Panc1 (cell line): Measurements from ENCODE around the gene CTSO. TPM values are rescaled to one million over a fixed set of nuclear protein-coding genes. Genes with fewer than 3 reads are reported as not detected.

Source experiments
- ATAC-seq: fragments of 200-7000 bp; cut with Tn5 transposase; 2 replicates; pipeline ENCODE4 v1.9.1; 2020; ENCODE audit warnings: mild to moderate bottlenecking, moderate library complexity
- BruUV-seq: library from RNA; stranded (reverse); fragments of 400-500 nt; replicated peaks from 2 replicates; lab custom pipeline; 2021; lab: Mats Ljungman, UMichigan
- CTCF ChIA-PET: fragments of 300-600 bp; sonication (Branson Sonifier 250); formaldehyde crosslinking; loops from one replicate; lab custom pipeline; 2022; ENCODE audit warnings: antibody characterized with exemption; lab: Charles Lee
- POLR2A ChIA-PET: fragments of 300-600 bp; sonication (Branson Sonifier 250); formaldehyde crosslinking; loops from one replicate; lab custom pipeline; 2022; ENCODE audit warnings: antibody characterized with exemption; lab: Charles Lee
- DNase-seq: peaks from one replicate; pipeline ENCODE4 v3.0.0-alpha.2; 2010; ENCODE audit warnings: low read depth, low spot score
- H3K27ac ChIP-seq: 2 replicates; pipeline ENCODE4 v1.5.1; 2011; ENCODE audit warnings: mild to moderate bottlenecking, low read length, inconsistent platforms
- H3K27me3 ChIP-seq: fragments of 200-500 bp; sonication (Bioruptor generic); 2 replicates; pipeline ENCODE4 v1.6.0; 2014; ENCODE audit warnings: low read length, inconsistent platforms; ENCODE audit not compliant: control insufficient read depth, insufficient read depth
- H3K36me3 ChIP-seq: fragments of 200-500 bp; sonication (Bioruptor generic); 2 replicates; pipeline ENCODE4 v1.5.1; 2014; ENCODE audit warnings: inconsistent platforms, mild to moderate bottlenecking, low read length, moderate library complexity; ENCODE audit not compliant: control insufficient read depth, insufficient read depth
- H3K4me1 ChIP-seq: 2 replicates; pipeline ENCODE4 v1.5.1; 2011; ENCODE audit warnings: inconsistent platforms, mild to moderate bottlenecking, low read length, moderate library complexity; ENCODE audit not compliant: control insufficient read depth, insufficient read depth
- H3K4me3 ChIP-seq, 2 experiments: 2 replicates each; pipeline ENCODE4 v1.5.1; 2011 to 2012; ENCODE audit warnings: low read depth in 2 of 2, low read length in 2 of 2, mild to moderate bottlenecking in 2 of 2, inconsistent platforms in 1 of 2, moderate library complexity in 1 of 2
- H3K9me3 ChIP-seq: fragments of 200-500 bp; sonication (Bioruptor generic); 2 replicates; pipeline ENCODE4 v1.5.1; 2014; ENCODE audit warnings: low read depth, mild to moderate bottlenecking, inconsistent platforms, low read length, moderate library complexity; ENCODE audit not compliant: control insufficient read depth, insufficient read depth
- POLR2AphosphoS5 ChIP-seq: IDR thresholded peaks from 2 replicates; pipeline ENCODE4 v1.6.1; 2012; ENCODE audit warnings: mild to moderate bottlenecking, low read depth, low read length, moderate library complexity
- SIN3A ChIP-seq: IDR thresholded peaks from 2 replicates; pipeline ENCODE4 v1.6.1; 2012; ENCODE audit warnings: low read depth, mild to moderate bottlenecking, low read length, moderate library complexity, borderline replicate concordance; ENCODE audit not compliant: insufficient read depth
- TCF7L2 ChIP-seq: IDR thresholded peaks from 2 replicates; pipeline ENCODE4 v1.6.1; 2011; ENCODE audit warnings: mild to moderate bottlenecking, low read depth, low read length, inconsistent platforms
- in situ Hi-C: cut with HindIII; loops from 2 replicates; pipeline ENCODE4 v1.10.0; 2016; ENCODE audit warnings: low sequenced_read_pairs, low pct_unique_long_range_greater_than_20kb
- intact Hi-C: fragments of 100-400 bp; cut with micrococcal nuclease; formaldehyde crosslinking; loops from one replicate; pipeline ENCODE4 v1.10.0; 2022; ENCODE audit not compliant: unreplicated experiment
- total RNA-seq: library from RNA; stranded (reverse); gene quantifications from one replicate; pipeline ENCODE4 v1.2.1, GENCODE V29; 2021; ENCODE audit not compliant: unreplicated experiment
- TF ChIP-seq, protein P1 (sequence below), 2 experiments: IDR thresholded peaks; 2 replicates each; pipeline ENCODE4 v1.6.1; 2011 to 2012; ENCODE audit warnings: low read depth in 2 of 2, control low read depth in 1 of 2, low read length in 1 of 2, mild to moderate bottlenecking in 1 of 2, moderate library complexity in 1 of 2; ENCODE audit not compliant: insufficient read depth in 1 of 2
- TF ChIP-seq, protein P2 (sequence below): fragments of 450-650 bp; IDR thresholded peaks from 2 replicates; pipeline ENCODE4 v1.5.1; 2017; ENCODE audit warnings: mild to moderate bottlenecking

CTSO gene
- total RNA-seq, 1 experiment from 2014 or later: 3.3 TPM

DNA sequence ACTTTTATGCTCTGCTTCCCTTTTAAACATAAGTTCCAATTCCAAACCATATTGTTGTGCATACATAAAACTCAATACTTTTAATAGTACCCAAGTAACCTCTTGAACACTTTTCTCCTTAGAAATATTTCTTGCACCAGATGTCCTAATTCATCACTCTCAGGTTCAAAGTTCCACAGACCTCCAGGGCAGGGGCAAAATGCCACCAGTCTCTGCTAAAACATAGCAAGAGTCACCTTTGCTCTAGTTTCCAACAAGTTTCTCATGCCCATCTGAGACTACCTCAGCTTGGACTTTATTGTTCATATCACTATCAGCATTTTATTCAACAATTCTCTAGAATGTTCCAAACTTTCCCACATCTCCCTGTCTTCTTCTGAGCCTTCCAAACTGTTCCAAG lies 73.9 kb downstream of the CTSO start:
- Histone ChIP-seq H3K4me3 (no peak overlapping the region), H3K36me3 (no peaks in the 10 kb centered on the region), H3K4me1 (no peaks in the 10 kb centered on the region), H3K9me3 (no peaks in the 10 kb centered on the region), H3K27me3 (no peaks in the 10 kb centered on the region), H3K27ac (no peak overlapping the region)
- CTCF ChIA-PET: no interaction called here
- no peak for ATAC-seq
- POLR2A ChIA-PET: no interaction called here
- in situ Hi-C loops (no loop called here), intact Hi-C loops (no loop called here)
- BruUV-seq: no TSS peak
- TF ChIP-seq POLR2AphosphoS5: no peak
- TF ChIP-seq, protein P1, sequence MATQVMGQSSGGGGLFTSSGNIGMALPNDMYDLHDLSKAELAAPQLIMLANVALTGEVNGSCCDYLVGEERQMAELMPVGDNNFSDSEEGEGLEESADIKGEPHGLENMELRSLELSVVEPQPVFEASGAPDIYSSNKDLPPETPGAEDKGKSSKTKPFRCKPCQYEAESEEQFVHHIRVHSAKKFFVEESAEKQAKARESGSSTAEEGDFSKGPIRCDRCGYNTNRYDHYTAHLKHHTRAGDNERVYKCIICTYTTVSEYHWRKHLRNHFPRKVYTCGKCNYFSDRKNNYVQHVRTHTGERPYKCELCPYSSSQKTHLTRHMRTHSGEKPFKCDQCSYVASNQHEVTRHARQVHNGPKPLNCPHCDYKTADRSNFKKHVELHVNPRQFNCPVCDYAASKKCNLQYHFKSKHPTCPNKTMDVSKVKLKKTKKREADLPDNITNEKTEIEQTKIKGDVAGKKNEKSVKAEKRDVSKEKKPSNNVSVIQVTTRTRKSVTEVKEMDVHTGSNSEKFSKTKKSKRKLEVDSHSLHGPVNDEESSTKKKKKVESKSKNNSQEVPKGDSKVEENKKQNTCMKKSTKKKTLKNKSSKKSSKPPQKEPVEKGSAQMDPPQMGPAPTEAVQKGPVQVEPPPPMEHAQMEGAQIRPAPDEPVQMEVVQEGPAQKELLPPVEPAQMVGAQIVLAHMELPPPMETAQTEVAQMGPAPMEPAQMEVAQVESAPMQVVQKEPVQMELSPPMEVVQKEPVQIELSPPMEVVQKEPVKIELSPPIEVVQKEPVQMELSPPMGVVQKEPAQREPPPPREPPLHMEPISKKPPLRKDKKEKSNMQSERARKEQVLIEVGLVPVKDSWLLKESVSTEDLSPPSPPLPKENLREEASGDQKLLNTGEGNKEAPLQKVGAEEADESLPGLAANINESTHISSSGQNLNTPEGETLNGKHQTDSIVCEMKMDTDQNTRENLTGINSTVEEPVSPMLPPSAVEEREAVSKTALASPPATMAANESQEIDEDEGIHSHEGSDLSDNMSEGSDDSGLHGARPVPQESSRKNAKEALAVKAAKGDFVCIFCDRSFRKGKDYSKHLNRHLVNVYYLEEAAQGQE (IDR thresholded peaks at IDR 0.05; ENCODE audit: insufficient read depth in 1 of 2, low read depth in 2 of 2, low read length in 1 of 2): no peak
- TF ChIP-seq TCF7L2: no peak
- TF ChIP-seq, protein P2, sequence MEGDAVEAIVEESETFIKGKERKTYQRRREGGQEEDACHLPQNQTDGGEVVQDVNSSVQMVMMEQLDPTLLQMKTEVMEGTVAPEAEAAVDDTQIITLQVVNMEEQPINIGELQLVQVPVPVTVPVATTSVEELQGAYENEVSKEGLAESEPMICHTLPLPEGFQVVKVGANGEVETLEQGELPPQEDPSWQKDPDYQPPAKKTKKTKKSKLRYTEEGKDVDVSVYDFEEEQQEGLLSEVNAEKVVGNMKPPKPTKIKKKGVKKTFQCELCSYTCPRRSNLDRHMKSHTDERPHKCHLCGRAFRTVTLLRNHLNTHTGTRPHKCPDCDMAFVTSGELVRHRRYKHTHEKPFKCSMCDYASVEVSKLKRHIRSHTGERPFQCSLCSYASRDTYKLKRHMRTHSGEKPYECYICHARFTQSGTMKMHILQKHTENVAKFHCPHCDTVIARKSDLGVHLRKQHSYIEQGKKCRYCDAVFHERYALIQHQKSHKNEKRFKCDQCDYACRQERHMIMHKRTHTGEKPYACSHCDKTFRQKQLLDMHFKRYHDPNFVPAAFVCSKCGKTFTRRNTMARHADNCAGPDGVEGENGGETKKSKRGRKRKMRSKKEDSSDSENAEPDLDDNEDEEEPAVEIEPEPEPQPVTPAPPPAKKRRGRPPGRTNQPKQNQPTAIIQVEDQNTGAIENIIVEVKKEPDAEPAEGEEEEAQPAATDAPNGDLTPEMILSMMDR: no peak
- no peak for TF ChIP-seq SIN3A
- no peak for DNase-seq

DNA sequence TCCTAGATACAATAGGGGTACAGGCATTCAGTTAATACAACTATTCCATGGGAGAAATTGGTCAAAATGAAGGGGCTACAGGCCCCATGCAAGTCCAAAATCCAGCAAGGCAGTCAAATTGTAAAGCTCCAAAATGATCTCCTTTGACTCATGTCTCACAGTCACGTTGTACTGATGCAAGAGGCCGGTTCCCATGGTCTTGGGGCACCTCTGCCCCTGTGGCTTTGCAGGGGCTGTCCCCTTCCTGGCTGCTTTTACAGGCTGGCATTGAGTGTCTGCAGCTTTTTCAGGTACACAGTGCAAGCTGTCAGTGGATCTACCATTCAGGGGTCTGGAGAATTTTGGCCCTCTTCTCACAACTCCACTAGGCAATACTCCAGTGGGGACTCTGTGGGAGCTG lies 75.1 kb downstream of the CTSO start:
- intact Hi-C loops: no loop called here

More for the DNA sequence above, 75.1 kb downstream of the CTSO start:
- ATAC-seq (no peak), DNase-seq (no peak)
- Histone ChIP-seq H3K36me3 (no peaks in the 10 kb centered on the region), H3K27me3 (no peaks in the 10 kb centered on the region), H3K27ac (no peak overlapping the region), H3K4me1 (no peaks in the 10 kb centered on the region), H3K4me3 (no peak overlapping the region), H3K9me3 (no peaks in the 10 kb centered on the region)
- CTCF ChIA-PET: no interaction called here
- in situ Hi-C loops: no loop called here
- BruUV-seq: no TSS peak
- POLR2A ChIA-PET: no interaction called here
- TF ChIP-seq, protein P2: no peak
- TF ChIP-seq SIN3A (no peak), POLR2AphosphoS5 (no peak), TCF7L2 (no peak)
- TF ChIP-seq, protein P1 (IDR thresholded peaks at IDR 0.05; ENCODE audit: insufficient read depth in 1 of 2, low read depth in 2 of 2, low read length in 1 of 2): no peak
